Ovary (tissue), 3 donors: Measurements from ENCODE around the gene STK10.

Source experiments
- EP300 ChIP-seq: sonication (generic); formaldehyde crosslinking; IDR thresholded peaks from one replicate; pipeline ENCODE4 v1.6.1; 2017; ENCODE audit warnings: antibody characterized with exemption
- POLR2A ChIP-seq: fragments of 450-650 bp; IDR thresholded peaks from one replicate; pipeline ENCODE4 v1.6.1; 2017; ENCODE audit warnings: antibody characterized with exemption, mild to moderate bottlenecking, moderate library complexity
- TF ChIP-seq, protein P1 (sequence below), 3 donors: fragments of 450-650 bp in 2 of 3; fragments of 200-600 bp in 1 of 3; IDR thresholded peaks; one replicate each; pipeline versions ENCODE4 v1.5.1 to v1.8.0; 2016 to 2022; ENCODE audit warnings: antibody characterized with exemption in 3 of 3, mild to moderate bottlenecking in 1 of 3
- donor health status: DM: no; HTN: no; CAD: no.

DNA sequence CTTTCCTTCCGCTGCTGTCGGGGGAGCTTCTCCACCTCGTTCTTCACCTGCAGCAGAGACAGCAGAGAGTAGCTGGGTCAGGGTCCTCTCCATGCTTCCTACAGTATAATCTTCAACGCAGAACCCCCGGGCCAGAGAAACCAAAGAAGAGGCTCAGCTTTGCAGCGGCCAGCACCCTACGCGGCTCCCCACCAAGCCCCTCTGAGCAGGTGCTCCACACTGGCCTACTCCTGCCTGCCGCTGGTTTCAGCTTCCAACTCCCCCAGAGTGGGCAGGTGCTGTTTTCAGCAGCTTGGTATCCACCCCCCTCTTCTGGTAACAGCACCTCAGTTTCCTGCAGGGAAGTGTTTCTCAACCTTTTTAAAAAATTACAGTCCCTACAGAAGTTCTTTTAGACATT is 123.3 kb downstream of the STK10 start:
- TF ChIP-seq POLR2A = no peak
- TF ChIP-seq, protein P1, sequence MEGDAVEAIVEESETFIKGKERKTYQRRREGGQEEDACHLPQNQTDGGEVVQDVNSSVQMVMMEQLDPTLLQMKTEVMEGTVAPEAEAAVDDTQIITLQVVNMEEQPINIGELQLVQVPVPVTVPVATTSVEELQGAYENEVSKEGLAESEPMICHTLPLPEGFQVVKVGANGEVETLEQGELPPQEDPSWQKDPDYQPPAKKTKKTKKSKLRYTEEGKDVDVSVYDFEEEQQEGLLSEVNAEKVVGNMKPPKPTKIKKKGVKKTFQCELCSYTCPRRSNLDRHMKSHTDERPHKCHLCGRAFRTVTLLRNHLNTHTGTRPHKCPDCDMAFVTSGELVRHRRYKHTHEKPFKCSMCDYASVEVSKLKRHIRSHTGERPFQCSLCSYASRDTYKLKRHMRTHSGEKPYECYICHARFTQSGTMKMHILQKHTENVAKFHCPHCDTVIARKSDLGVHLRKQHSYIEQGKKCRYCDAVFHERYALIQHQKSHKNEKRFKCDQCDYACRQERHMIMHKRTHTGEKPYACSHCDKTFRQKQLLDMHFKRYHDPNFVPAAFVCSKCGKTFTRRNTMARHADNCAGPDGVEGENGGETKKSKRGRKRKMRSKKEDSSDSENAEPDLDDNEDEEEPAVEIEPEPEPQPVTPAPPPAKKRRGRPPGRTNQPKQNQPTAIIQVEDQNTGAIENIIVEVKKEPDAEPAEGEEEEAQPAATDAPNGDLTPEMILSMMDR (IDR thresholded peaks at IDR 0.05) = no peak
- TF ChIP-seq EP300 = no peak
